Esophagus muscularis mucosa (tissue), 3 donors: Measurements from ENCODE around the gene LRATD1.

ENCODE experiments used
- POLR2A ChIP-seq: fragments of 450-650 bp; IDR thresholded peaks from one replicate; pipeline ENCODE4 v1.6.1; 2017; ENCODE audit warnings: antibody characterized with exemption, moderate library complexity, mild to moderate bottlenecking, low read depth
- POLR2AphosphoS5 ChIP-seq, 2 donors: sonication (generic); formaldehyde crosslinking; IDR thresholded peaks; one replicate each; pipeline ENCODE4 v1.6.1; 2017; ENCODE audit warnings: antibody characterized with exemption in 2 of 2
- TF ChIP-seq, protein P1 (sequence below), 3 experiments: fragments of 200-600 bp in 2 of 3; fragments of 450-650 bp in 1 of 3; sonication (generic) in 2 of 3; IDR thresholded peaks; one replicate each; pipeline ENCODE4 v1.5.1; 2017 to 2019; ENCODE audit warnings: antibody characterized with exemption in 3 of 3, mild to moderate bottlenecking in 2 of 3, moderate library complexity in 1 of 3

- TF ChIP-seq POLR2AphosphoS5 (IDR thresholded peaks at IDR 0.05) = no peak
- TF ChIP-seq, protein P1, sequence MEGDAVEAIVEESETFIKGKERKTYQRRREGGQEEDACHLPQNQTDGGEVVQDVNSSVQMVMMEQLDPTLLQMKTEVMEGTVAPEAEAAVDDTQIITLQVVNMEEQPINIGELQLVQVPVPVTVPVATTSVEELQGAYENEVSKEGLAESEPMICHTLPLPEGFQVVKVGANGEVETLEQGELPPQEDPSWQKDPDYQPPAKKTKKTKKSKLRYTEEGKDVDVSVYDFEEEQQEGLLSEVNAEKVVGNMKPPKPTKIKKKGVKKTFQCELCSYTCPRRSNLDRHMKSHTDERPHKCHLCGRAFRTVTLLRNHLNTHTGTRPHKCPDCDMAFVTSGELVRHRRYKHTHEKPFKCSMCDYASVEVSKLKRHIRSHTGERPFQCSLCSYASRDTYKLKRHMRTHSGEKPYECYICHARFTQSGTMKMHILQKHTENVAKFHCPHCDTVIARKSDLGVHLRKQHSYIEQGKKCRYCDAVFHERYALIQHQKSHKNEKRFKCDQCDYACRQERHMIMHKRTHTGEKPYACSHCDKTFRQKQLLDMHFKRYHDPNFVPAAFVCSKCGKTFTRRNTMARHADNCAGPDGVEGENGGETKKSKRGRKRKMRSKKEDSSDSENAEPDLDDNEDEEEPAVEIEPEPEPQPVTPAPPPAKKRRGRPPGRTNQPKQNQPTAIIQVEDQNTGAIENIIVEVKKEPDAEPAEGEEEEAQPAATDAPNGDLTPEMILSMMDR (IDR thresholded peaks at IDR 0.05) = no peak
- TF ChIP-seq POLR2A = no peak
Observed at GRCh38 chr2:14601156-14601770, 31.3 kb upstream of the LRATD1 start.
